Coronary artery (tissue), 2 donors: ENCODE results near the gene LITAF.
A peak's percentile ranks its signal among the peaks of the same experiment; 100 is the strongest.

Experiments used
- DNase-seq: peaks from one replicate; pipeline ENCODE4 v3.0.0-alpha.2; 2017; ENCODE audit warnings: low spot score
- H3K27ac ChIP-seq, 2 donors: fragments of 200-600 bp; sonication (generic); one replicate each; pipeline ENCODE4 v1.5.1; 2016 to 2019
- H3K4me3 ChIP-seq: fragments of 200-600 bp; sonication (generic); 2 replicates; pipeline ENCODE4 v1.5.1; 2016; ENCODE audit warnings: mild to moderate bottlenecking, moderate library complexity
- CTCF ChIP-seq: fragments of 200-600 bp; sonication (generic); IDR thresholded peaks from one replicate; pipeline ENCODE4 v1.5.1; 2019; ENCODE audit warnings: antibody characterized with exemption

The LITAF gene

GRCh38 chr16:11550791-11551498, 35.8 kb downstream of the LITAF start:
- Histone ChIP-seq H3K4me3 (no peak overlapping the region), H3K27ac (peak overlapping the region in 1 of 2 donors; percentile 43)
- no peak for DNase-seq
- TF ChIP-seq CTCF = no peak

- TF ChIP-seq CTCF = no peak
- Histone ChIP-seq H3K4me3 (no peak overlapping the region), H3K27ac (peak overlapping the region; percentile 2 to 72)
- no peak for DNase-seq
Observed at GRCh38 chr16:11547118-11547916, 39.4 kb downstream of the LITAF start.

GRCh38 chr16:11546608-11547061, 40.1 kb downstream of the LITAF start:
- DNase-seq = no peak
- Histone ChIP-seq H3K27ac (peak overlapping the region; percentile 2 to 72), H3K4me3 (no peak overlapping the region)
- no peak for TF ChIP-seq CTCF

DNA sequence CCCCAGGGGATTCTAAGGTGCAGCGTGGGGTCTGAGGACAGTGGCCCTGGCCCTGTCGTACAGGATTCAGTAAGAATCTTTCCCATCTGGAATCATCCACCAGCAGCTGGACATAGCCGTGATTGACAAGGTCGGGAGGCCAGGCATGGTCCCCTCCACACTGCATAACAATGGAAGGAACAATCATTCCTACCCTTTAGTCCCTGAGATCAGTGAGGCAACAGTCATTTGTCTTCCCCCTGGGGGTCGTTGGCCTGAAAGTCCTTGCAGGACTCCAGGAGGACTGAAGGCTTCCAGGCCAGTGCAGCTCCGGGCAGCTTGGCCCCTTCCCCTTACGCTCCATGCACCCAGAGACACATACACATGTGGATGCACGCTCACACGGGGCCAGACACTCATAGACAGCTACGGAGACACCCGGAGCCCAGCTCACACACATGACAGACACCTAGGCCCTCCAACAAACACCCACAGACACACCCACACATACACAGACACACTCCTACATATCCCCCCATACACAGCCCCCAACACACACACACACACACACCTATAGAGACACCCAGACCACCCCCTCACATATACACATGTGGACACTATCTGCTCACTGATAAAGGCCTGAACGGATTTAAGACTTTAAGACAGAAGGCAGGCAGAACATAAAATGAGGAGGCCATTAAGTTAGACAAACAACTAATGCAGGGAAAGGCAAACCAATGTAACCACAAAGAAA, 42.9 kb downstream of the LITAF start:
- DNase-seq = no peak
- TF ChIP-seq CTCF = no peak
- H3K4me3 ChIP-seq = no peak overlapping the region
- H3K27ac ChIP-seq = no peak overlapping the region

DNA sequence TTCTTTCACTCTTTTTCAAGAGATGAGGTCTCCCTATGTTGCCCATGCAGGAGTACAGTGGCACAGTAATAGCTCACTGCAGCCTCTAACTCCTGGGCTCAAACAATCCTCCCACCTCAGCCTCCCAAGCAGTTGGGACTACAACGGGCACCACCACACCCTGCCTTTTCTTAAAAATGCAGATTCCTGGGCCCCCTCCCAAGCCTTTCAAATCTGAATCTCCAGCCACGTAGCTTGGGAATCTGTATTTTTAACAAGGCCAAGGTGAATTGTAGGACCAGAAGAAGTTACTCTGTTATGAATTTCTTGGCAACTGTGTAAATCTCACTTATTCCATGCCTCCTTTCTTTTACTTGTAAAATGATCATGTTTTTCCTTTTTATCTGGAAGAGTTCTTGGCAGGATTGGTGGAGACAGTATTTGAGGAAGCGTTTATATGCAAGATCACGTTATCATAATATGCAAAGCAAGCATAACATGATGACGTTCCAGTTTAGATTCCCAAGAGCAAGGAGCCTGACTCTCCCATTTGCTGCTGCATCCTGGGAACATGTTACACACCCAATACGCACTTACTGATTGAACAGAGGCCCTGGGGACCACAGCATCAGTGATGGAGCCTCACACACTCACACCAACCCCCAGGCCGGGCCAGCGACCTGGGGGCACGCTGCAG, 44.5 kb downstream of the LITAF start:
- no peak for DNase-seq
- no peak overlapping the region for H3K4me3 ChIP-seq
- TF ChIP-seq CTCF = no peak
- H3K27ac ChIP-seq = no peak overlapping the region

DNA sequence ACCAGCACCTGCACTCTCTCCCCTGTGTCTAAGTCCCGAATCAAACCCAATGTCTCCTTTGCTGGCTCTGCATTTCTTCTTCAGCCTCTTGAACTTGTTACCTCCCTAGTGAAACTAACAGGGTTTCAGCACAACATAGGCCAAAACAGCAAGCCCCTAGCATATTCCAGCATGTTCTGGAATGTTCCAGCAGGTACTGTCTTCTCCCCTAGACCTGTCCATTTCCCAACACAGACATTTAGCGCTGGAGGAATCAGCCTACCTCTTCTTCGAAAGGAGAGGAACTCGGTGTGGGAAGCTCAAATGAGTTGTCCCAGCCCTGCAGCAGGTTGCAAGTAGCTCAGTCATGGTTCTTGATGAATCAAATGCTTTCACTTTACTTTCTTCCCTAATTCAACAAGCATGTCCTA, 47.1 kb downstream of the LITAF start:
- DNase-seq = no peak
- Histone ChIP-seq H3K4me3 (no peak overlapping the region), H3K27ac (no peak overlapping the region)
- TF ChIP-seq CTCF = no peak
